Keratinocyte (primary cell): ENCODE measurements around the gene GABARAPL1.

Experiments
- EZH2 ChIP-seq: IDR thresholded peaks from one replicate; pipeline ENCODE4 v1.6.1; 2012; ENCODE audit warnings: inconsistent platforms, mild to moderate bottlenecking, low read length, moderate library complexity
- TF ChIP-seq, protein P1 (sequence below), 3 experiments: IDR thresholded peaks in 1 of 3; conservative IDR thresholded peaks in 1 of 3; optimal IDR thresholded peaks in 1 of 3; 2 replicates in 2 of 3; 3 replicates in 1 of 3; pipeline versions ENCODE3 to v1.5.1; 2011; ENCODE audit warnings: low read length in 3 of 3, mild to moderate bottlenecking in 3 of 3, moderate library complexity in 2 of 3, control low read depth in 1 of 3, inconsistent platforms in 1 of 3; ENCODE audit not compliant: insufficient read depth in 2 of 3; ENCODE audit errors: extremely low read depth in 1 of 3

DNA sequence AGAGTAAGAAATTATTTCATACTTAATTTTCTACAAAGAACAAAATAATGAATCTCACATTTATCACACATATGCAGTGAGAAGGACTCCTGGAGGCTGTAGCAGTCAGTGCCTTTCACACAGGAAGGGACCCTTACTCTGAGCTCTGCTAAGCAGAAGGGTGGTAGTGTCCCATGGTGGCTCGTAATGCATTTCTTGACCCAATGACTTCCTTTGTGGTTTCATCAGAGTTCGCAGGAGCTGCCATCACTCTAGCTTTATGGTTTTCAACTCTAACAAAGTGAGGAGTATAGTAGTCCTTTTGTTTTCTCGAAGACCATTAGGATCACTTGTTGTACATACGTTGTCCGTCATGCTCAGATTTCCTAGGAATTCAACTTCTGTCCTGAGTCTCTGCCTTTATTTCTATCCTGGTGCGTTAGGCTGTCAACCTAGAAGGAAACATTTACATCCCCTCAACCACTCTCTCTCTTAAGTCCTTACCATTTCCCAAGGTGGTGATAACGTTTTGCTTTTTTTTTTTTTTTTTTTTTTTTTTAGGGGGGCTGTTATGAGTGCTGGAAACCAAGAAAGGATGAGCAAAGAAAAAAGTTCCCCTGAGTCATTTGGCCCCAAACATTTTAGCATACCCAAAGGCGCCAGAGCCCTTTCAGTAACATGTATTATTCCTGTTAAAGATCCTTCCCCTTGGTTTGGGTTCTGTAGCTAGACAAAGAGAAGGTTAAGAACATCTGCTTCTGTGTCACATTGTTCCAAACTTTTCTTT is 37.2 kb downstream of the GABARAPL1 start:
- TF ChIP-seq EZH2, result no peak
- TF ChIP-seq, protein P1, sequence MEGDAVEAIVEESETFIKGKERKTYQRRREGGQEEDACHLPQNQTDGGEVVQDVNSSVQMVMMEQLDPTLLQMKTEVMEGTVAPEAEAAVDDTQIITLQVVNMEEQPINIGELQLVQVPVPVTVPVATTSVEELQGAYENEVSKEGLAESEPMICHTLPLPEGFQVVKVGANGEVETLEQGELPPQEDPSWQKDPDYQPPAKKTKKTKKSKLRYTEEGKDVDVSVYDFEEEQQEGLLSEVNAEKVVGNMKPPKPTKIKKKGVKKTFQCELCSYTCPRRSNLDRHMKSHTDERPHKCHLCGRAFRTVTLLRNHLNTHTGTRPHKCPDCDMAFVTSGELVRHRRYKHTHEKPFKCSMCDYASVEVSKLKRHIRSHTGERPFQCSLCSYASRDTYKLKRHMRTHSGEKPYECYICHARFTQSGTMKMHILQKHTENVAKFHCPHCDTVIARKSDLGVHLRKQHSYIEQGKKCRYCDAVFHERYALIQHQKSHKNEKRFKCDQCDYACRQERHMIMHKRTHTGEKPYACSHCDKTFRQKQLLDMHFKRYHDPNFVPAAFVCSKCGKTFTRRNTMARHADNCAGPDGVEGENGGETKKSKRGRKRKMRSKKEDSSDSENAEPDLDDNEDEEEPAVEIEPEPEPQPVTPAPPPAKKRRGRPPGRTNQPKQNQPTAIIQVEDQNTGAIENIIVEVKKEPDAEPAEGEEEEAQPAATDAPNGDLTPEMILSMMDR (optimal IDR thresholded peaks at IDR 0.05 in 1 of 3, IDR thresholded peaks at IDR 0.05 in 1 of 3, conservative IDR thresholded peaks at IDR 0.05 in 1 of 3; ENCODE audit: extremely low read depth in 1 of 3, insufficient read depth in 2 of 3, low read length in 3 of 3), result no peak
